Neural progenitor cell (in vitro differentiated cells): ENCODE results near the gene CETP. TPM values are rescaled to one million over a fixed set of nuclear protein-coding genes. Genes with fewer than 3 reads are reported as not detected.
A peak's percentile ranks its signal among the peaks of the same experiment; 100 is the strongest.

Source experiments
- DNase-seq: peaks from one replicate; pipeline ENCODE4 v3.0.0-alpha.2; 2016; ENCODE audit warnings: low spot score
- H2AFZ ChIP-seq: fragments of 200-600 bp; sonication (generic); replicated peaks from 2 replicates; pipeline ENCODE4 v1.6.1; 2016; ENCODE audit warnings: antibody characterized with exemption
- H3F3A ChIP-seq: fragments of 200-600 bp; sonication (generic); 2 replicates; pipeline ENCODE4 v1.6.1; 2016; ENCODE audit warnings: antibody characterized with exemption, low read depth
- H3K27ac ChIP-seq: fragments of 200-600 bp; sonication (generic); 2 replicates; pipeline ENCODE4 v1.5.1; 2016; ENCODE audit warnings: mild to moderate bottlenecking
- H3K27me3 ChIP-seq: fragments of 200-600 bp; sonication (generic); 2 replicates; pipeline ENCODE4 v1.6.1; 2016; ENCODE audit warnings: mild to moderate bottlenecking, moderate library complexity
- H3K36me3 ChIP-seq: fragments of 200-600 bp; sonication (generic); 2 replicates; pipeline ENCODE4 v1.5.1; 2016
- H3K4me1 ChIP-seq: fragments of 200-600 bp; sonication (generic); 2 replicates; pipeline ENCODE4 v1.6.1; 2016; ENCODE audit warnings: mixed run types
- H3K4me2 ChIP-seq: fragments of 200-600 bp; sonication (generic); 2 replicates; pipeline ENCODE4 v1.6.1; 2016
- H3K4me3 ChIP-seq: fragments of 200-600 bp; sonication (generic); 2 replicates; pipeline ENCODE4 v1.5.1; 2016
- H3K79me2 ChIP-seq: fragments of 200-600 bp; sonication (generic); 2 replicates; pipeline ENCODE4 v1.6.1; 2016; ENCODE audit warnings: low read depth
- H3K9ac ChIP-seq: fragments of 200-600 bp; sonication (generic); 2 replicates; pipeline ENCODE4 v1.6.1; 2016
- H3K9me3 ChIP-seq: fragments of 200-600 bp; sonication (generic); 2 replicates; pipeline ENCODE4 v1.5.1; 2016; ENCODE audit warnings: low read depth
- H4K20me1 ChIP-seq: fragments of 200-600 bp; sonication (generic); 2 replicates; pipeline ENCODE4 v1.6.1; 2016; ENCODE audit warnings: low read depth
- H3K27ac Mint-ChIP-seq: 3 replicates; pipeline ENCODE4 v1.8.0; 2021; ENCODE audit warnings: mixed read lengths
- H3K27me3 Mint-ChIP-seq: 2 replicates; pipeline ENCODE4 v1.8.0; 2022; ENCODE audit warnings: low read depth, mild to moderate bottlenecking, inconsistent platforms, moderate library complexity, mixed read lengths; ENCODE audit not compliant: insufficient read depth
- H3K36me3 Mint-ChIP-seq: 3 replicates; pipeline ENCODE4 v1.8.0; 2021; ENCODE audit warnings: mixed read lengths
- H3K4me1 Mint-ChIP-seq: 3 replicates; pipeline ENCODE4 v1.8.0; 2021; ENCODE audit warnings: mixed read lengths
- H3K4me3 Mint-ChIP-seq: 3 replicates; pipeline ENCODE4 v1.8.0; 2021; ENCODE audit warnings: mild to moderate bottlenecking, moderate library complexity, mixed read lengths
- H3K9me3 Mint-ChIP-seq: 3 replicates; pipeline ENCODE4 v1.8.0; 2020; ENCODE audit warnings: mixed read lengths
- EZH2 ChIP-seq: fragments of 200-600 bp; sonication (generic); IDR thresholded peaks from 2 replicates; pipeline ENCODE4 v1.6.1; 2017; ENCODE audit warnings: antibody characterized with exemption, mild to moderate bottlenecking, moderate library complexity
- EZH2phosphoT487 ChIP-seq: fragments of 200-600 bp; sonication (generic); IDR thresholded peaks from 2 replicates; pipeline ENCODE4 v1.6.1; 2017; ENCODE audit warnings: antibody characterized with exemption
- total RNA-seq: library from RNA; depleted of rRNA; stranded (reverse); fragments of >200 nt; gene quantifications from 2 replicates; pipeline ENCODE4 v1.2.3, GENCODE V29; 2015; ENCODE audit warnings: low replicate concordance
- TF ChIP-seq, protein P1 (sequence below): fragments of 200-600 bp; sonication (generic); IDR thresholded peaks from 2 replicates; pipeline ENCODE4 v1.5.1; 2017; ENCODE audit warnings: antibody characterized with exemption, mild to moderate bottlenecking

Gene CETP
- total RNA-seq, 1 donor from 2014 or later, result 0.28 TPM

DNA sequence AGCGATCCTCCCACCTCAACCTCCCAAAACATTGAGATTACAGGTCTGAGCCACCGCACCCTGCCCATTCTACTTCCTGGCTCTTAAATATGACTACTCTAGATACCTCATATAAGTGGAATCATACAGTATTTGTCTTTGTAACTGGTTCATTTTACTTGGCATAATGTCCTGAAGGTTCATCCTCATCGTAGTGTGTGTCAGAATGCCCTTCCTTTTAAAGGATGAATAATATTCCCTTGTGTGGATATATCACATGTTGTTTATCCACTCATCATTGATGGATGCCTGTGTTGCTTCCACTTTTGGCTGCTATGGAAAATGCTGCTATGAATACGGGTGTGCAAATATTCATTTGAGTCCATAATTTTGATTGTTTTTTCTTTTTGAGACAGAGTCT, 5.7 kb upstream of the CETP start:
- Mint-ChIP-seq H3K36me3 (no peaks in the 10 kb centered on the region), H3K27me3 (peaks cover 10% of the 10 kb centered on the region), H3K4me3 (no peak overlapping the region), H3K4me1 (no peaks in the 10 kb centered on the region), H3K9me3 (no peaks in the 10 kb centered on the region), H3K27ac (no peak overlapping the region)
- Histone ChIP-seq H3F3A (no peaks in the 10 kb centered on the region), H3K36me3 (no peaks in the 10 kb centered on the region), H3K27me3 (no peaks in the 10 kb centered on the region), H4K20me1 (no peaks in the 10 kb centered on the region), H3K9ac (no peak overlapping the region), H3K4me2 (no peak overlapping the region), H3K4me1 (no peaks in the 10 kb centered on the region), H3K27ac (no peak overlapping the region), H3K9me3 (no peaks in the 10 kb centered on the region), H3K79me2 (no peaks in the 10 kb centered on the region), H2AFZ (no peak overlapping the region), H3K4me3 (no peak overlapping the region)
- DNase-seq, result no peak
- TF ChIP-seq EZH2 (no peak), EZH2phosphoT487 (no peak)
- TF ChIP-seq, protein P1, sequence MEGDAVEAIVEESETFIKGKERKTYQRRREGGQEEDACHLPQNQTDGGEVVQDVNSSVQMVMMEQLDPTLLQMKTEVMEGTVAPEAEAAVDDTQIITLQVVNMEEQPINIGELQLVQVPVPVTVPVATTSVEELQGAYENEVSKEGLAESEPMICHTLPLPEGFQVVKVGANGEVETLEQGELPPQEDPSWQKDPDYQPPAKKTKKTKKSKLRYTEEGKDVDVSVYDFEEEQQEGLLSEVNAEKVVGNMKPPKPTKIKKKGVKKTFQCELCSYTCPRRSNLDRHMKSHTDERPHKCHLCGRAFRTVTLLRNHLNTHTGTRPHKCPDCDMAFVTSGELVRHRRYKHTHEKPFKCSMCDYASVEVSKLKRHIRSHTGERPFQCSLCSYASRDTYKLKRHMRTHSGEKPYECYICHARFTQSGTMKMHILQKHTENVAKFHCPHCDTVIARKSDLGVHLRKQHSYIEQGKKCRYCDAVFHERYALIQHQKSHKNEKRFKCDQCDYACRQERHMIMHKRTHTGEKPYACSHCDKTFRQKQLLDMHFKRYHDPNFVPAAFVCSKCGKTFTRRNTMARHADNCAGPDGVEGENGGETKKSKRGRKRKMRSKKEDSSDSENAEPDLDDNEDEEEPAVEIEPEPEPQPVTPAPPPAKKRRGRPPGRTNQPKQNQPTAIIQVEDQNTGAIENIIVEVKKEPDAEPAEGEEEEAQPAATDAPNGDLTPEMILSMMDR, result no peak

DNA sequence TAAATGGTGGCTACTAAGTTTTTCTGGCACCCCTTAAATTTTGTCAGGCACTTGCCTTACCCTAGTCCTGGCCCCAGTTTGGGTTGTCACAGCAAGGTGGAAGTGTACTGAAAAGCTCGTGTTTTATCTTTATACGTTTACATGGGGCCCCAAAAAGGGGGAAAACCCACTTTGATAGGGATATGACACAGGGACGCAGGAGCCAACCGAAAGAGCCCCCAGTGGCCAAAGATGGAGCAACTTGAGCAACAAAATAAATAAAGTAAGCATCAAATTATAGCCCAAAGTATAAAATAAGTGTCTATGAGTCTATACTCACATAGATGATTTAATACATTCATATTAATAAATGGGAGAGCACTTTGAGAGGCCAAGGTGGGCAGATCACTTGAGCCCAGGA, 5.0 kb upstream of the CETP start:
- Histone ChIP-seq H3K4me2 (no peak overlapping the region), H4K20me1 (no peaks in the 10 kb centered on the region), H3K27ac (no peak overlapping the region), H2AFZ (no peak overlapping the region), H3K9ac (no peak overlapping the region), H3K4me1 (no peaks in the 10 kb centered on the region), H3K4me3 (no peak overlapping the region), H3K9me3 (no peaks in the 10 kb centered on the region), H3K36me3 (no peaks in the 10 kb centered on the region), H3K27me3 (no peaks in the 10 kb centered on the region), H3K79me2 (no peaks in the 10 kb centered on the region), H3F3A (no peaks in the 10 kb centered on the region)
- H3K9me3 Mint-ChIP-seq, result no peaks in the 10 kb centered on the region
- peaks cover 8% of the 10 kb centered on the region for H3K27me3 Mint-ChIP-seq
- no peak overlapping the region for H3K27ac Mint-ChIP-seq
- TF ChIP-seq, protein P1, result peak; percentile 14
- TF ChIP-seq EZH2 (no peak), EZH2phosphoT487 (no peak)
- H3K36me3 Mint-ChIP-seq, result no peaks in the 10 kb centered on the region
- no peaks in the 10 kb centered on the region for H3K4me1 Mint-ChIP-seq
- no peak for DNase-seq
- H3K4me3 Mint-ChIP-seq, result no peak overlapping the region

DNA sequence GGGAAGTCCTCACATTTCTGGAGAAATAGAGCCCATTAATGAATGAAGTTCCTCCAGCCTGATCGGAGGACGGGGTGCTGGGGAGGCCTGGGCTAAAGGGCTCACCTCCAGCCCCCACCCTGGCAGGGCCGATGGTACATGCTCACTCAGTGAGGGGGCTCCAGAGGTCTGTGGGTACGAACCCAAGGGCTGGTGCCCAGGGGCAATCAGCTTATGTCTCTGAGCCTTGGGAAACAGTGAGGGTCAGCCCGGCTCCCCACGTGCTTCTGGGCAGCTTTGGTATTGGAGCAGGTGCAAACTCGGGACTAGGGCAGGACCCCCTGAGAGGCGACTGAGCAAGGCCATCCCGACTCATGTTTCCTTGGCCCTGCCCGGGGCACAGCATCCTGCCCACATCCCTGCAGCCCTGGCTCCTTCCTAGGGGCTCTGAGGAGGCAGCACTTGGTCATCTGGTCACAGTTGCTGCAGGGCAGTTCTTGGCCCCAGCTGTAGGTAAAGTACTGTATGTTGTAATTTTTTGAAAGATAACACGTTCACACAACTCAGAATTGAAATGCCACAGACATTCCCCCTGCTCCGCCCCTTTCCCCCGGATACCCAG, 969 bp upstream of the CETP start:
- Histone ChIP-seq H3K4me1 (no peaks in the 10 kb centered on the region), H3F3A (no peaks in the 10 kb centered on the region), H3K9me3 (no peaks in the 10 kb centered on the region), H3K4me3 (no peak overlapping the region), H3K4me2 (no peak overlapping the region), H2AFZ (no peak overlapping the region), H3K36me3 (no peaks in the 10 kb centered on the region), H4K20me1 (no peaks in the 10 kb centered on the region), H3K79me2 (no peaks in the 10 kb centered on the region), H3K27me3 (no peaks in the 10 kb centered on the region), H3K9ac (no peak overlapping the region), H3K27ac (no peak overlapping the region)
- H3K27ac Mint-ChIP-seq, result no peak overlapping the region
- no peaks in the 10 kb centered on the region for H3K9me3 Mint-ChIP-seq
- DNase-seq, result no peak
- TF ChIP-seq EZH2, result no peak
- TF ChIP-seq, protein P1, result no peak
- no peak for TF ChIP-seq EZH2phosphoT487
- H3K4me1 Mint-ChIP-seq, result peaks cover 10% of the 10 kb centered on the region
- H3K36me3 Mint-ChIP-seq, result no peaks in the 10 kb centered on the region
- no peak overlapping the region for H3K4me3 Mint-ChIP-seq
- H3K27me3 Mint-ChIP-seq, result peaks cover 5% of the 10 kb centered on the region
